ENCODE results near the gene SMG7. TPM values are rescaled to one million over a fixed set of nuclear protein-coding genes. Genes with fewer than 3 reads are reported as not detected.

SMG7 gene
- total RNA-seq, 1 donor = 36.7 TPM

DNA sequence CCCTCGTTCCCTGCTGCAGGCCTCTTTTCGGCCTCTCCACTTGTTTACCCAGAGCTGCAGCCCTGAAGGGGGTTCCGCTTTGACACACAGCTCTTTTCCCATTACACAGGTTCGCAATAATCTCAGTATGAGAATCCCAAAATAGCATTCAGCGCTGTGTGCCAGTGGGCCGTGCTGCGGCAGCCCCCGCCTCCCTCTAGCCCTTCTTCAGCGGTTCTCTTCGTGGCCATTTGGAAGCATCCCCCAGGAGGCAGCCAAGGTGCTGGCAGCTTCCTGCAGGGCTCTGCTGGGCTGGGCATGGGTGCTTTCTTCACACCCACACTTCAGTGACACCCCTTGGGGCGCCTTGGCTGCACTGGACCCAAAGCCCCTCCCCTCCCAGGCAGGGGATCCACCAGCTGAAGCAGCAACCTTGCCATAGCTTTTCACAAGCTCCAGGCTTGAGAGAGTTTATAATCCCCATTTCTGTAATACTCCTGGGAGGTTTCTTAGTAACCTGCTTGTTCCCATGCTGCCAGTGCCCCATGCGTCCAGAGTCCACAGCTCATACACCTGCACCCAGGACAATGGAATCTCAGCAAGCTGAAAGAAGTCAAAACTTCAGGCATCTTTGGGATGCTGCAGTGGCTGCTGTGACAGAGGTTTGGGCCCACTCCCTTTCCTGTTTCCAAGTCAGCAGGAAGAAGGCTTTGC is 109.9 kb downstream of the SMG7 start:
- no peak for DNase-seq (ENCODE audit: low read depth)
- H3K4me3 ChIP-seq (ENCODE audit: low read depth, low read length) = no peak overlapping the region
- TF ChIP-seq, protein P1, sequence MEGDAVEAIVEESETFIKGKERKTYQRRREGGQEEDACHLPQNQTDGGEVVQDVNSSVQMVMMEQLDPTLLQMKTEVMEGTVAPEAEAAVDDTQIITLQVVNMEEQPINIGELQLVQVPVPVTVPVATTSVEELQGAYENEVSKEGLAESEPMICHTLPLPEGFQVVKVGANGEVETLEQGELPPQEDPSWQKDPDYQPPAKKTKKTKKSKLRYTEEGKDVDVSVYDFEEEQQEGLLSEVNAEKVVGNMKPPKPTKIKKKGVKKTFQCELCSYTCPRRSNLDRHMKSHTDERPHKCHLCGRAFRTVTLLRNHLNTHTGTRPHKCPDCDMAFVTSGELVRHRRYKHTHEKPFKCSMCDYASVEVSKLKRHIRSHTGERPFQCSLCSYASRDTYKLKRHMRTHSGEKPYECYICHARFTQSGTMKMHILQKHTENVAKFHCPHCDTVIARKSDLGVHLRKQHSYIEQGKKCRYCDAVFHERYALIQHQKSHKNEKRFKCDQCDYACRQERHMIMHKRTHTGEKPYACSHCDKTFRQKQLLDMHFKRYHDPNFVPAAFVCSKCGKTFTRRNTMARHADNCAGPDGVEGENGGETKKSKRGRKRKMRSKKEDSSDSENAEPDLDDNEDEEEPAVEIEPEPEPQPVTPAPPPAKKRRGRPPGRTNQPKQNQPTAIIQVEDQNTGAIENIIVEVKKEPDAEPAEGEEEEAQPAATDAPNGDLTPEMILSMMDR (IDR thresholded peaks at IDR 0.05; ENCODE audit: insufficient read depth, low read depth, low read length) = no peak

DNA sequence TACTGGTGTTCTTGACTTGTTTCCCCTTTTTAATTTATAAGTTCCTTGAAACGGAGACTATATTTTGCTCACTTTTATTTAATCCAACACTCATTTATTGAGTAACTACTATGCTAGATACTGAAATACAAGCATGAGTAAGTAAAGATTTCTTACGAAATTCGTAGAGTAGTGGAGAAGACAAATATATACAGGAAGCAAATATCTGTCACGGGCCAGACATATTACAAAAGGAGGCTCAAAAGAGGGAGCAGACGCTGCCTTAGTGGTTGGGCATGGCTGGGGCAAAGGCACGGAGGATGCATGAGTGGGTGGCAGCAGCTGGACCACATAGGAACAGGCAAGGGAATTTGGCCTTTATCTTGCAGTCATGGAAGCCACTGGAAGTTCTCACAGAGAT is 111.2 kb downstream of the SMG7 start:
- DNase-seq (ENCODE audit: low read depth) = no peak
- TF ChIP-seq, protein P1 (IDR thresholded peaks at IDR 0.05; ENCODE audit: insufficient read depth, low read depth, low read length) = no peak
- H3K4me3 ChIP-seq (ENCODE audit: low read depth, low read length) = no peak overlapping the region

DNA sequence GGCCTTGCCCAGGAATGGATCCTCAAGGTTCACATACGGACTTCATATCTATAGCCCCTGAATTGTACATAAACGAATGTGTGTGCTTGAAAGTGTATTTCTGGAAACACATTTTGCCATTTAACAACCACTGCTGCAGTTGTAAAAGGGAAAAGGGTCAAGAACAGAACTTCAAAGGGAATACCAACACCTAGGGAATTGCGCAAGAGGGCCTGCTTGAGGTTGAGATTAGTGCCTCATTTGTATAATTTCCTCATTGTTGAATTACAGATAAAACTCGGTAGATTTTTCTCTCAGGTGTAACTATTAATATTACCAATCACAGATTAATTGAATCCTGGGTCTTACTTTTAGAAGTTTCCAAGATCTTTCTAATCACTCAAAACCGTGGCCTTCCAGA is 111.8 kb downstream of the SMG7 start:
- H3K4me3 ChIP-seq (ENCODE audit: low read depth, low read length) = no peak overlapping the region
- DNase-seq (ENCODE audit: low read depth) = no peak
- TF ChIP-seq, protein P1 (IDR thresholded peaks at IDR 0.05; ENCODE audit: insufficient read depth, low read depth, low read length) = no peak

DNA sequence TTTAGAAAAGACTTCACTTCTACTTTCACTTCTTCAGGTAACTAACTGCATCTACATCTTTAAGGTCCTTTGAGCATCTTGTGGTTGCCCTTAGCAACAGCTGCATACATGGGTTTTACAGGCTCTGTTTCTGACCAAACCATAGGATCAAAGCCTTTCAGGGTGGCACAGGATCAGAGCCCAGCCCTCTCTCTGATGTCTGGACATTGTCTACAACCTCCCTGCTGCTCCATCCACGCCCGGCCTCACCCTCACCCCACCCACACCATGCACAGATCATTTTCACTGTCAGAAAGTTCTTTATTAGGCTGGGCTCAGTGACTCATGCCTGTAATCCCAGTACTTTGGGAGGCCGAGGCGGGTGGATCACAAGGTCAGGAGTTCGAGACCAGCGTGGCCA is 112.7 kb downstream of the SMG7 start:
- H3K4me3 ChIP-seq (ENCODE audit: low read depth, low read length) = no peak overlapping the region
- no peak for DNase-seq (ENCODE audit: low read depth)
- TF ChIP-seq, protein P1 (IDR thresholded peaks at IDR 0.05; ENCODE audit: insufficient read depth, low read depth, low read length) = no peak

DNA sequence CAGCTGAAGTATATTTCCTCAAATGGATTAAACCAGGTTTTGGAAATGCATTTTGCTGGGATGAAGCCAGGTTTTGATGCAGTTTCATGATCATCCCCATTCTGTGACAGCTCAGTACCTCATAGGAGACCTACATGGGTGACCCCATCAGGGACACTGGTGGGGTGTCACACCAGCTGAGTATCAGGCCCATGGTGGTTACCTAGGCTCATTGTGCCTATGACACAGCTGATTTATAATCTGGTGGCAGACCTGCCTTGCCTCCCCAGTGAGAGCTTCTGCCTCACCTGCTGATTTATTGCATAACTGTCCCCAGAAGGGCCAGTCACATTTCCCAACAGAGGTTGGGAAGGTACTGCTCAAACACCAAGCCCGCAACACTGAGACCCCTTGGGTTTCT is 114.2 kb downstream of the SMG7 start:
- DNase-seq (ENCODE audit: low read depth) = no peak
- H3K4me3 ChIP-seq (ENCODE audit: low read depth, low read length) = no peak overlapping the region
- TF ChIP-seq, protein P1 (IDR thresholded peaks at IDR 0.05; ENCODE audit: insufficient read depth, low read depth, low read length) = no peak

DNA sequence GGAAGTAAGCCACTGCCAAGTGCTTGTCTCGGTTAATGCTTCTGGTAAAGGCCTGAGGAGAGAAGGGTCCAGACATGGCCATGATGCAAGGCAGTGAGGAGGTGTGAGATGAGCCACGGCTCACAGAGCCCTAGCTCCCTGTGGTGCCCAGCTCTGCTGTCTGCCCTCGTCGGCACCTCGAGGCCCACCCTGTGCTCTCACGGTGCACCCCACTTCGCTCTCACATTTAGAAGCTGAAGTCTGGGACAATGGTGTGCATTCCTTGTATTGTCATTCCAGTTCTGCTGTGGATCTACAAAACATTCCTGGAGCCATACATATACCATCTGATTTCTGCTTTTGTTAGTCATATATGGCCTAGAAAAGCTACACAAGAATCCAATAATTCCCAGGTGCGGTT is 114.6 kb downstream of the SMG7 start:
- H3K4me3 ChIP-seq (ENCODE audit: low read depth, low read length) = no peak overlapping the region
- no peak for DNase-seq (ENCODE audit: low read depth)
- TF ChIP-seq, protein P1 (IDR thresholded peaks at IDR 0.05; ENCODE audit: insufficient read depth, low read depth, low read length) = no peak

DNA sequence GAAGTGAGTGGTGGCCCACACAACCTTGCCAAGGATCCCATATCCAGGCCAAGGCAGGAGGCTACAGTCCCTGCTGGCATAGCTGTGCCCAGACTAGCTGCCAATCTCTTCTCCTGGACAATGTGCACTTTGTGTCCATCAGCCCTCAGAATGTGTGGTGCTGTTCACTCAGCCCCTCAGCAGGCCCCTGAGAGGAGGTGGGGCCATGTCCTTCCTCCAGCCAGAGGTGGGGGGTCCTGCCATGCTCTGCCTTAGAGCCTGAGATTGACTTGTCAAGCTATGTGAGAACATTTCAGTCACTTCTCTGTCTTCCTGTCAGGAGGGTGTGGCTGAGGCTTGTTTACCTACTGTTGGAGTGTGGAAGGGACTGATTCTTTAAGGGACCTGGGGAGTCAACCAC is 116.5 kb downstream of the SMG7 start:
- no peak for DNase-seq (ENCODE audit: low read depth)
- H3K4me3 ChIP-seq (ENCODE audit: low read depth, low read length) = no peak overlapping the region
- TF ChIP-seq, protein P1 (IDR thresholded peaks at IDR 0.05; ENCODE audit: insufficient read depth, low read depth, low read length) = no peak
